Gastrocnemius medialis (tissue), 4 donors: ENCODE results near the gene ETFDH.

ENCODE experiments used
- CTCF ChIP-seq, 5 experiments: fragments of 450-650 bp in 3 of 5; fragments of 200-600 bp in 2 of 5; sonication (generic) in 2 of 5; IDR thresholded peaks in 4 of 5; conservative IDR thresholded peaks in 1 of 5; 1 replicate in 4 of 5; 2 replicates in 1 of 5; pipeline ENCODE4 v1.5.1; 2016 to 2019; ENCODE audit warnings: antibody characterized with exemption in 5 of 5, mild to moderate bottlenecking in 3 of 5, moderate library complexity in 3 of 5
- POLR2A ChIP-seq, 2 donors: fragments of 450-650 bp; IDR thresholded peaks; one replicate each; pipeline ENCODE4 v1.6.1; 2017; ENCODE audit warnings: antibody characterized with exemption in 2 of 2, mild to moderate bottlenecking in 2 of 2, moderate library complexity in 2 of 2

GRCh38 chr4:158670975-158671664, 976 bp upstream of the ETFDH start:
- TF ChIP-seq CTCF (IDR thresholded peaks at IDR 0.05 in 4 of 5, conservative IDR thresholded peaks at IDR 0.05 in 1 of 5) (no peak), POLR2A (IDR thresholded peaks at IDR 0.05) (no peak)
